AG04450 (cell line): ENCODE results near the gene TSPAN9. TPM values are rescaled to one million over a fixed set of nuclear protein-coding genes. Genes with fewer than 3 reads are reported as not detected.

Experiments used
- CTCF ChIA-PET: fragments of 300-600, 350-600 bp; formaldehyde crosslinking; extraction: SDS; loops from one replicate; lab custom pipeline; 2022; ENCODE audit warnings: antibody characterized with exemption, inconsistent platforms; lab: Charles Lee
- POLR2A ChIA-PET: fragments of 350-600 bp; formaldehyde crosslinking; extraction: SDS; loops from one replicate; lab custom pipeline; 2021; ENCODE audit warnings: antibody characterized with exemption, inconsistent platforms; lab: Yijun Ruan, JAX
- DNase-seq: peaks from one replicate; pipeline ENCODE4 v3.0.0-alpha.2; 2011; ENCODE audit warnings: low read depth, low spot score
- H3K27ac ChIP-seq: one replicate; pipeline ENCODE4 v1.5.1; 2012; ENCODE audit warnings: low read depth, low read length, control low read depth
- H3K27me3 ChIP-seq: one replicate; pipeline ENCODE4 v1.6.0; 2012; ENCODE audit warnings: low read length; ENCODE audit not compliant: control insufficient read depth, insufficient read depth
- H3K4me3 ChIP-seq: 2 replicates; pipeline ENCODE4 v1.5.1; 2011; ENCODE audit warnings: mild to moderate bottlenecking, low read depth, low read length, control low read depth
- H3K9me3 ChIP-seq: 2 replicates; pipeline ENCODE4 v1.5.1; 2012; ENCODE audit warnings: low read length; ENCODE audit not compliant: control insufficient read depth, insufficient read depth
- polyA plus RNA-seq: library from polyadenylated mRNA; depleted of rRNA; stranded (reverse); fragments of >200 nt; gene quantifications from 2 replicates; pipeline ENCODE4 v1.2.3, GENCODE V29; 2011
- TF ChIP-seq, protein P1 (sequence below): IDR thresholded peaks from 2 replicates; pipeline ENCODE4 v1.5.1; 2011; ENCODE audit warnings: low read depth, low read length, control low read depth, inconsistent platforms

The TSPAN9 gene
- polyA plus RNA-seq, 1 experiment: 68.0 TPM

DNA sequence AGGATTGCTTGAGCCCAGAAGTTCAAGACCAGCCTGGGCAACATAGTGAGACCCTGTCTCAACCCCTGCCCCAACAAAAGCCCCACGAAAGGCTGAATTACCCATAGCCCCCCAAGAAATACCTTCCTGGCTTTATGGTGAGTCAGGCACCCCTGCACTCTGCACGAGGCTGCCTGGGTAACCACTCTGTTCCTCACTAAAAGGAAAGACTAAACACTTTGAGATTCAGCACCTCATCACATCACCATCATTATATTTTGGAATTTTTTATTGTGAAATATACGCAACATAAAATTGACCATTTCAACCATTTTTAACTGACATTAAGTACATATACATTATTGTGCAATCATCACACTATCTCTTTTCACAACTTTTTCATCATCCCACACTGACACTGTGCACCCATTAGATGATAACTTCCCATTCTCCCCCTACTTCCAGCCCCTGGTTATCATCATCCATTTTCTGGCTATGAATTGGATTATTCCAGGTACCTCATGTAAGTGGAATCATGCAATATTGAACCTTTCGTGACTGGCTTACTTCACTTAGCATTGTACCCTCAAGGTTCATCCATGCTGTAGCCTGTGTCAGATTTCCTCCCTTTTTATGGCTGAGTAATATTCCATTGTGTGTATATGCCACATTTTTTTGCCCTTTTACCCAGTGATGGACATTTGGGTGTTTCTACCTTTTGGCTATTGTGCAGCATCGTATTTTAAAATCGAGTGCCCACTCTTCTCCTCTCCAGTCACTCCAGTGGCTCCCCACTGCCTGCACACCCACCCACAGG is 51.5 kb downstream of the TSPAN9 start:
- ChIA-PET CTCF (interaction anchor here (0.6 to 2.5 kb wide), 5 partner anchors 7 to 147 kb away, joined by 6 to 15 read pairs (median 9); no protein-coding TSS in a partner anchor), POLR2A (no interaction called here)
- peaks cover 13% of the 10 kb centered on the region for H3K9me3 ChIP-seq
- DNase-seq: no peak
- TF ChIP-seq, protein P1, sequence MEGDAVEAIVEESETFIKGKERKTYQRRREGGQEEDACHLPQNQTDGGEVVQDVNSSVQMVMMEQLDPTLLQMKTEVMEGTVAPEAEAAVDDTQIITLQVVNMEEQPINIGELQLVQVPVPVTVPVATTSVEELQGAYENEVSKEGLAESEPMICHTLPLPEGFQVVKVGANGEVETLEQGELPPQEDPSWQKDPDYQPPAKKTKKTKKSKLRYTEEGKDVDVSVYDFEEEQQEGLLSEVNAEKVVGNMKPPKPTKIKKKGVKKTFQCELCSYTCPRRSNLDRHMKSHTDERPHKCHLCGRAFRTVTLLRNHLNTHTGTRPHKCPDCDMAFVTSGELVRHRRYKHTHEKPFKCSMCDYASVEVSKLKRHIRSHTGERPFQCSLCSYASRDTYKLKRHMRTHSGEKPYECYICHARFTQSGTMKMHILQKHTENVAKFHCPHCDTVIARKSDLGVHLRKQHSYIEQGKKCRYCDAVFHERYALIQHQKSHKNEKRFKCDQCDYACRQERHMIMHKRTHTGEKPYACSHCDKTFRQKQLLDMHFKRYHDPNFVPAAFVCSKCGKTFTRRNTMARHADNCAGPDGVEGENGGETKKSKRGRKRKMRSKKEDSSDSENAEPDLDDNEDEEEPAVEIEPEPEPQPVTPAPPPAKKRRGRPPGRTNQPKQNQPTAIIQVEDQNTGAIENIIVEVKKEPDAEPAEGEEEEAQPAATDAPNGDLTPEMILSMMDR: no peak
- no peak overlapping the region for H3K27ac ChIP-seq
- no peak overlapping the region for H3K4me3 ChIP-seq
- H3K27me3 ChIP-seq: no peaks in the 10 kb centered on the region

- Histone ChIP-seq H3K9me3 (peaks cover 10% of the 10 kb centered on the region), H3K4me3 (no peak overlapping the region), H3K27ac (no peak overlapping the region), H3K27me3 (no peaks in the 10 kb centered on the region)
- ChIA-PET CTCF (interaction anchor here (0.6 to 2.5 kb wide), 4 partner anchors 8 to 146 kb away, joined by 7 to 15 read pairs (median 10); no protein-coding TSS in a partner anchor), POLR2A (no interaction called here)
- TF ChIP-seq, protein P1: no peak
- no peak for DNase-seq
These were observed 52.3 kb downstream of the TSPAN9 start for GRCh38 chr12:3129301-3130056.

- Histone ChIP-seq H3K9me3 (peaks cover 3% of the 10 kb centered on the region), H3K27me3 (no peaks in the 10 kb centered on the region), H3K4me3 (no peak overlapping the region), H3K27ac (peak overlapping the region; percentile 39)
- no peak for DNase-seq
- POLR2A ChIA-PET: no interaction called here
- TF ChIP-seq, protein P1: no peak
- CTCF ChIA-PET: interaction anchor here (1.3 to 2.5 kb wide), 3 partner anchors 57 to 145 kb away, joined by 7 to 15 read pairs (median 9); no protein-coding TSS in a partner anchor
These were observed 53.1 kb downstream of the TSPAN9 start for GRCh38 chr12:3130057-3130830.

DNA sequence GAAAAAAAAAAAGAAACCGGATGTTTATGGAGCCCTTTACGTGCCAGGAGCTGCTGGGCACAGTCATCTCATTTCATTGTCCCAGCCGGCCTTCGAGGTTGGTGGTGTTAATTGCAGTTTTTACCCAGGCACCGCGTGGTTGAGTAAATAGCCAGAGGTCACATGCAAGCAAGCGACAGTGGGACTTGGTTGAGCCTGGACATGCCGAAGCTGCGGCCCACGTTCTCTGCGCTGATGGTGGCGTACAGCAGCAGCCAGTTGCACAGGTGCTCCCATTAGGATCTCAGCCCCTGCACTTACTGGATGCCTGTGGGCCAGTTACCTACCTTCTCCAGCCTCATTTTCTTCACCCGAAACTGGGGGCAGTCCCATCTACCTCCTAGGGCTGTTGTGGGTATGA is 54.0 kb downstream of the TSPAN9 start:
- no peaks in the 10 kb centered on the region for H3K27me3 ChIP-seq
- POLR2A ChIA-PET: no interaction called here
- H3K27ac ChIP-seq: no peak overlapping the region
- no peak for DNase-seq
- no peak overlapping the region for H3K4me3 ChIP-seq
- TF ChIP-seq, protein P1: no peak
- CTCF ChIA-PET: interaction anchor here (1.2 to 2.5 kb wide), 3 partner anchors 58 to 144 kb away, joined by 3 to 15 read pairs (median 9); no protein-coding TSS in a partner anchor
- no peaks in the 10 kb centered on the region; the same call in 1 of the 2 replicates for H3K9me3 ChIP-seq
